Activated CD8-positive, alpha-beta memory T cell treated with anti-CD3 and anti-CD28 coated beads for 4 hours (primary cell): ENCODE measurements around the gene MFGE8.

Source experiments
- DNase-seq, 2 donors: peaks; one replicate each; pipeline ENCODE4 v3.0.0-alpha.2; 2020; ENCODE audit warnings: low read depth in 2 of 2

Gene MFGE8

GRCh38 chr15:88900309-88900981, 12.7 kb downstream of the MFGE8 start:
- no peak for DNase-seq

- no peak for DNase-seq
These were observed 13.9 kb downstream of the MFGE8 start for GRCh38 chr15:88899251-88899650.

GRCh38 chr15:88898736-88899135, 14.4 kb downstream of the MFGE8 start:
- no peak for DNase-seq

GRCh38 chr15:88897456-88898194, 15.6 kb downstream of the MFGE8 start:
- peak; percentile 44 to 73 for DNase-seq

GRCh38 chr15:88897142-88897455, 16.1 kb downstream of the MFGE8 start:
- no peak for DNase-seq

GRCh38 chr15:88896333-88897033, 16.7 kb downstream of the MFGE8 start:
- no peak for DNase-seq

GRCh38 chr15:88894819-88895767, 18.1 kb downstream of the MFGE8 start, which contains the start of gene HAPLN3:
TSS of gene HAPLN3 (minus strand) at chr15:88895544. CDS start at chr15:88887298, 8,246 bp downstream.
- peak; percentile 29 to 65 for DNase-seq

GRCh38 chr15:88894348-88894818, 18.8 kb downstream of the MFGE8 start:
- DNase-seq: peak; percentile 67 to 70

- no peak for DNase-seq
These were observed 21.5 kb downstream of the MFGE8 start for GRCh38 chr15:88891540-88892254.

- no peak for DNase-seq
These were observed 22.7 kb downstream of the MFGE8 start for GRCh38 chr15:88890495-88890894.

GRCh38 chr15:88888719-88889118, 24.5 kb downstream of the MFGE8 start:
- DNase-seq: no peak

GRCh38 chr15:88887068-88887580, 26.1 kb downstream of the MFGE8 start:
- no peak for DNase-seq

GRCh38 chr15:88882785-88883184, 30.4 kb downstream of the MFGE8 start:
- no peak for DNase-seq

GRCh38 chr15:88881775-88882174, 31.4 kb downstream of the MFGE8 start:
- DNase-seq: no peak

- DNase-seq: no peak
These were observed 32.0 kb downstream of the MFGE8 start for GRCh38 chr15:88880944-88881740.

- DNase-seq: no peak
These were observed 34.4 kb downstream of the MFGE8 start for GRCh38 chr15:88878720-88879184.

GRCh38 chr15:88877906-88878305, 35.3 kb downstream of the MFGE8 start:
- DNase-seq: no peak

- no peak for DNase-seq
These were observed 35.8 kb downstream of the MFGE8 start for GRCh38 chr15:88877415-88877814.

GRCh38 chr15:88876573-88876972, 36.6 kb downstream of the MFGE8 start:
- no peak for DNase-seq

- DNase-seq: no peak
These were observed 38.5 kb downstream of the MFGE8 start for GRCh38 chr15:88874684-88875083.
